Fibroblast of lung (primary cell): ENCODE results near the gene PPIF.

Source experiments
- EZH2 ChIP-seq: IDR thresholded peaks from 2 replicates; pipeline ENCODE4 v1.5.1; 2012; ENCODE audit warnings: low read length, control low read depth, mild to moderate bottlenecking; ENCODE audit errors: missing control alignments
- TF ChIP-seq, protein P1 (sequence below), 2 donors: IDR thresholded peaks in 1 of 2; conservative IDR thresholded peaks in 1 of 2; 1 replicate in 1 of 2; 2 replicates in 1 of 2; pipeline ENCODE4 v1.5.1; 2011 to 2012; ENCODE audit warnings: low read length in 2 of 2, control low read depth in 1 of 2, inconsistent platforms in 1 of 2, low read depth in 1 of 2, mild to moderate bottlenecking in 1 of 2

- TF ChIP-seq, protein P1, sequence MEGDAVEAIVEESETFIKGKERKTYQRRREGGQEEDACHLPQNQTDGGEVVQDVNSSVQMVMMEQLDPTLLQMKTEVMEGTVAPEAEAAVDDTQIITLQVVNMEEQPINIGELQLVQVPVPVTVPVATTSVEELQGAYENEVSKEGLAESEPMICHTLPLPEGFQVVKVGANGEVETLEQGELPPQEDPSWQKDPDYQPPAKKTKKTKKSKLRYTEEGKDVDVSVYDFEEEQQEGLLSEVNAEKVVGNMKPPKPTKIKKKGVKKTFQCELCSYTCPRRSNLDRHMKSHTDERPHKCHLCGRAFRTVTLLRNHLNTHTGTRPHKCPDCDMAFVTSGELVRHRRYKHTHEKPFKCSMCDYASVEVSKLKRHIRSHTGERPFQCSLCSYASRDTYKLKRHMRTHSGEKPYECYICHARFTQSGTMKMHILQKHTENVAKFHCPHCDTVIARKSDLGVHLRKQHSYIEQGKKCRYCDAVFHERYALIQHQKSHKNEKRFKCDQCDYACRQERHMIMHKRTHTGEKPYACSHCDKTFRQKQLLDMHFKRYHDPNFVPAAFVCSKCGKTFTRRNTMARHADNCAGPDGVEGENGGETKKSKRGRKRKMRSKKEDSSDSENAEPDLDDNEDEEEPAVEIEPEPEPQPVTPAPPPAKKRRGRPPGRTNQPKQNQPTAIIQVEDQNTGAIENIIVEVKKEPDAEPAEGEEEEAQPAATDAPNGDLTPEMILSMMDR (conservative IDR thresholded peaks at IDR 0.05 in 1 of 2, IDR thresholded peaks at IDR 0.05 in 1 of 2; ENCODE audit: low read depth in 1 of 2, low read length in 2 of 2): no peak
- TF ChIP-seq EZH2: no peak
These were observed 41.3 kb upstream of the PPIF start for GRCh38 chr10:79305988-79306387.
